SU-DHL-6 (cell line): ENCODE results near the gene MIGA1.

ENCODE experiments used
- H2AFZ ChIP-seq: fragments of 200-600 bp; sonication (generic); 2 replicates; pipeline ENCODE4 v1.6.1; 2014; ENCODE audit warnings: low read depth, mild to moderate bottlenecking, moderate library complexity, mixed read lengths, antibody characterized with exemption, low read length; ENCODE audit not compliant: severe bottlenecking
- H3F3A ChIP-seq: fragments of 200-600 bp; shearing (Covaris generic); 2 replicates; pipeline ENCODE4 v1.6.0; 2016; ENCODE audit warnings: antibody characterized with exemption, mild to moderate bottlenecking; ENCODE audit not compliant: insufficient read depth
- H3K27ac ChIP-seq: fragments of 200-600 bp; sonication (generic); 2 replicates; pipeline ENCODE4 v1.5.1; 2016; ENCODE audit warnings: low read depth, mild to moderate bottlenecking, low read length, moderate library complexity, mixed read lengths
- H3K27me3 ChIP-seq: fragments of 200-600 bp; sonication (generic), shearing (Covaris generic); 2 replicates; pipeline ENCODE4 v1.6.0; 2014; ENCODE audit warnings: mild to moderate bottlenecking, low read length
- H3K36me3 ChIP-seq: fragments of 200-600 bp; sonication (generic); 2 replicates; pipeline ENCODE4 v1.6.1; 2014; ENCODE audit warnings: mild to moderate bottlenecking, low read length, mixed read lengths
- H3K4me2 ChIP-seq: fragments of 300-600, 200-600 bp; shearing (Covaris generic), sonication (generic); 2 replicates; pipeline ENCODE4 v1.6.0; 2014; ENCODE audit warnings: low read length, low read depth, mild to moderate bottlenecking; ENCODE audit not compliant: poor library complexity, severe bottlenecking
- H3K4me3 ChIP-seq: fragments of 200-600 bp; sonication (generic); 2 replicates; pipeline ENCODE4 v1.5.1; 2014; ENCODE audit warnings: antibody characterized with exemption, low read length, mild to moderate bottlenecking, mixed read lengths; ENCODE audit not compliant: insufficient read depth, poor library complexity, severe bottlenecking
- H3K79me2 ChIP-seq: fragments of 200-600 bp; sonication (generic); 2 replicates; pipeline ENCODE4 v1.6.1; 2014; ENCODE audit warnings: mild to moderate bottlenecking, low read length, moderate library complexity; ENCODE audit not compliant: insufficient read depth
- H3K9ac ChIP-seq: fragments of 200-600 bp; sonication (generic); 2 replicates; pipeline ENCODE4 v1.7.0; 2014; ENCODE audit warnings: mild to moderate bottlenecking, low read length
- H3K9me2 ChIP-seq: fragments of 200-600 bp; sonication (generic); replicated peaks from 2 replicates; pipeline ENCODE4 v1.6.1; 2014; ENCODE audit warnings: low read length; ENCODE audit not compliant: insufficient read depth
- H3K9me3 ChIP-seq: fragments of 200-600 bp; sonication (generic); 2 replicates; pipeline ENCODE4 v1.6.1; 2014; ENCODE audit warnings: low read length, mixed read lengths; ENCODE audit not compliant: insufficient read depth
- H4K20me1 ChIP-seq: fragments of 200-600 bp; sonication (generic); 2 replicates; pipeline ENCODE4 v1.6.1; 2014; ENCODE audit warnings: low read depth, mild to moderate bottlenecking, antibody characterized with exemption, low read length, moderate library complexity, mixed read lengths
- EZH2phosphoT487 ChIP-seq: fragments of 200-600 bp; sonication (generic), shearing (Covaris generic); conservative IDR thresholded peaks from 2 replicates; pipeline ENCODE4 v1.6.1; 2018; ENCODE audit warnings: mild to moderate bottlenecking, antibody characterized with exemption, low read length, moderate library complexity, mixed read lengths
- TF ChIP-seq, protein P1 (sequence below): fragments of 200-600 bp; sonication (generic); IDR thresholded peaks from one replicate; pipeline ENCODE4 v1.5.1; 2017; ENCODE audit warnings: antibody characterized with exemption, mild to moderate bottlenecking, low read length, moderate library complexity; ENCODE audit not compliant: insufficient read depth, poor library complexity, severe bottlenecking

The MIGA1 gene

DNA sequence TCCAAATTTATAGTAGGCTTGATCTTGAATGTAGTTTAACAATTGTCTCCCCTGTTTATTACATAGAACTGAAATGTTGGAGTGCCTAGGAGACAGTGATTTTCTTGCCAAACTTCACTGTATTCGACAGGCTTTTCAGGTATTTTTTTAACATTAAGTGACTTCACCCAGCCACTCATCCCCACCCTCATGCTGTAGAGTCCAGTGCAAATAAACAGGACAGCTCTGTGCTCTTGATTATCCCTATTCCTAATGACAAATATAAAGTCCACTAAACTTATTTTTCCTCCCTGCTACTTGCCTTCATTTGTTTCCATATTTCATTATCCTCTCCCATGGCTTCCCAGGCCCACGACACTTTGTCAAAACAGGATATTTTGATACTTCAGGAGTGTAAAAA is 79.8 kb downstream of the MIGA1 start:
- Histone ChIP-seq H3K9me3 (no peaks in the 10 kb centered on the region; the same call in 1 of the 2 replicates), H3F3A (no peaks in the 10 kb centered on the region), H3K79me2 (no peaks in the 10 kb centered on the region), H3K27ac (no peak overlapping the region), H3K36me3 (no peaks in the 10 kb centered on the region), H3K4me2 (no peak overlapping the region), H3K4me3 (no peak overlapping the region), H3K27me3 (no peaks in the 10 kb centered on the region), H3K9ac (no peak overlapping the region), H4K20me1 (no peaks in the 10 kb centered on the region), H2AFZ (no peak overlapping the region), H3K9me2 (no peaks in the 10 kb centered on the region)
- no peak for TF ChIP-seq EZH2phosphoT487
- TF ChIP-seq, protein P1, sequence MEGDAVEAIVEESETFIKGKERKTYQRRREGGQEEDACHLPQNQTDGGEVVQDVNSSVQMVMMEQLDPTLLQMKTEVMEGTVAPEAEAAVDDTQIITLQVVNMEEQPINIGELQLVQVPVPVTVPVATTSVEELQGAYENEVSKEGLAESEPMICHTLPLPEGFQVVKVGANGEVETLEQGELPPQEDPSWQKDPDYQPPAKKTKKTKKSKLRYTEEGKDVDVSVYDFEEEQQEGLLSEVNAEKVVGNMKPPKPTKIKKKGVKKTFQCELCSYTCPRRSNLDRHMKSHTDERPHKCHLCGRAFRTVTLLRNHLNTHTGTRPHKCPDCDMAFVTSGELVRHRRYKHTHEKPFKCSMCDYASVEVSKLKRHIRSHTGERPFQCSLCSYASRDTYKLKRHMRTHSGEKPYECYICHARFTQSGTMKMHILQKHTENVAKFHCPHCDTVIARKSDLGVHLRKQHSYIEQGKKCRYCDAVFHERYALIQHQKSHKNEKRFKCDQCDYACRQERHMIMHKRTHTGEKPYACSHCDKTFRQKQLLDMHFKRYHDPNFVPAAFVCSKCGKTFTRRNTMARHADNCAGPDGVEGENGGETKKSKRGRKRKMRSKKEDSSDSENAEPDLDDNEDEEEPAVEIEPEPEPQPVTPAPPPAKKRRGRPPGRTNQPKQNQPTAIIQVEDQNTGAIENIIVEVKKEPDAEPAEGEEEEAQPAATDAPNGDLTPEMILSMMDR: no peak

GRCh38 chr1:77866296-77866695 is 86.8 kb downstream of the MIGA1 start:
- Histone ChIP-seq H3K9me3 (no peaks in the 10 kb centered on the region), H3K27me3 (no peaks in the 10 kb centered on the region), H2AFZ (no peak overlapping the region), H3K4me3 (no peak overlapping the region), H3K9me2 (no peaks in the 10 kb centered on the region), H3K36me3 (no peaks in the 10 kb centered on the region), H4K20me1 (no peaks in the 10 kb centered on the region), H3K79me2 (no peaks in the 10 kb centered on the region), H3F3A (no peaks in the 10 kb centered on the region), H3K9ac (no peak overlapping the region), H3K27ac (no peak overlapping the region), H3K4me2 (no peak overlapping the region)
- TF ChIP-seq EZH2phosphoT487: no peak
- TF ChIP-seq, protein P1: no peak

DNA sequence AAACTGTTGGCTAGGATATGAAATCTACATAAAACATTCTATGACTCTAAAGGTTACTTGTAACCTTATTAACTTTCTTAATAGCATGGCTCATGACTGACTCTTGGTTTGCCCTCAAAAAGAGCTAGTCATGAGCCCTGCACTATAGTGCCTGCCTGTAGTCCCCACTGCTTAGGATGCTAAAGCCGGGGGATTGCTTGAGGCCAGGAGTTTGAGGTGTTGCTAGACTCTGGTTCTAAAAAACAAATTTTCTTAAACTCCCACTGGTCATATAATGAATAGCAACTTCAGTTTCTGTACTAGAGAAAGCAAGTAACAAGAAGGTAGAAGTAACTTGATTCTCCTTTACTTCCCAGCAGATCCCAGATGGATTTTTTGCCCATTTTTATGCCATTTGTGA is 93.2 kb downstream of the MIGA1 start:
- H2AFZ ChIP-seq: no peak overlapping the region
- H3K36me3 ChIP-seq: no peaks in the 10 kb centered on the region
- no peak for TF ChIP-seq EZH2phosphoT487
- TF ChIP-seq, protein P1: no peak
- H4K20me1 ChIP-seq: no peaks in the 10 kb centered on the region
- no peak overlapping the region for H3K4me3 ChIP-seq
- H3K27ac ChIP-seq: no peak overlapping the region
- H3K9ac ChIP-seq: no peak overlapping the region
- no peak overlapping the region for H3K4me2 ChIP-seq
- no peaks in the 10 kb centered on the region for H3K79me2 ChIP-seq
- H3F3A ChIP-seq: 0 out of 2 replicates have a peak, but pooled peaks cover 13% of the 10 kb centered on the region
- H3K9me3 ChIP-seq: no peaks in the 10 kb centered on the region
- H3K9me2 ChIP-seq: no peaks in the 10 kb centered on the region
- H3K27me3 ChIP-seq: no peaks in the 10 kb centered on the region

GRCh38 chr1:77873461-77873860 is 94.0 kb downstream of the MIGA1 start:
- Histone ChIP-seq H3K27me3 (no peaks in the 10 kb centered on the region), H2AFZ (no peak overlapping the region), H3K4me3 (no peak overlapping the region), H3K27ac (no peak overlapping the region), H3K4me2 (no peak overlapping the region), H4K20me1 (no peaks in the 10 kb centered on the region), H3K9me2 (no peaks in the 10 kb centered on the region), H3K9me3 (no peaks in the 10 kb centered on the region), H3K36me3 (no peaks in the 10 kb centered on the region), H3F3A (0 out of 2 replicates have a peak, but pooled peaks cover 13% of the 10 kb centered on the region), H3K9ac (no peak overlapping the region), H3K79me2 (no peaks in the 10 kb centered on the region)
- TF ChIP-seq, protein P1: no peak
- TF ChIP-seq EZH2phosphoT487: no peak
